Activated T-cell treated with anti-CD3 and anti-CD28 coated beads for 4 hours (primary cell): ENCODE results near the gene DCST1.

Source experiments
- DNase-seq: peaks from one replicate; pipeline ENCODE4 v3.0.0-alpha.2; 2020

Gene DCST1

DNA sequence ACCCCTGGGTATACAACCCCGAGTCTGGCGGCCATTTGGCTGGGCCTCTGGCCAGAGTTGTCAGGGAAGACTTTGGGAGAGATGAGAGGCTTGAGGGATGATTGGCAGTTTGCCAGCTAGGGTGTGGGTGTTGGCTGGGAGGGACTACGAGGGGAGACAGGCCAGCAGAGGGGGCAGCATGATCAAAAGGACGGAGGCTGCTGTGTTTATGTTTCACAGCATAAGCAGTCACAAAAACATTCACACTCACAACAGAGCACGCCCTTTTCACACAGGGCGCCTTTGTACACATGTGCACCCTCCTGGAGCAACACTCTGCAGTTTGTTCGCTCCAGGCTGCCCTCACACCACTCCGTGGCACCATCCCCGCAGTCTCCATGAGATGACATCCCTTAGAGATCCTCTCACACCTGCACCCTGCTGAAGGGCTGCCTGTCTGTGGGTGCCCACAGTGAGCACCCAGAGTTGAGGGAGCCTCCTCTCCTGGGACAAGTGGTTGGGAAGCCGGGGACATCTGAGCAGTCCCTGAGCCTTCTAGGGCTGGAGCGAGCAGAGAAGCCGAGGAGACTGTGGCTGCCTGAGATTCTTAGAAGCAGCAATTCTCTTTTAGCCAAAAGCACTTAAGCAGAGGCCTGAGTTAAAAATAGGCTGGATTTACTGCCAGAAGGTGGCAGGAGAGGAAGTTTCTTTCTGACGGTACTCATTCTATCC is 60.4 kb downstream of the DCST1 start:
- no peak for DNase-seq

DNA sequence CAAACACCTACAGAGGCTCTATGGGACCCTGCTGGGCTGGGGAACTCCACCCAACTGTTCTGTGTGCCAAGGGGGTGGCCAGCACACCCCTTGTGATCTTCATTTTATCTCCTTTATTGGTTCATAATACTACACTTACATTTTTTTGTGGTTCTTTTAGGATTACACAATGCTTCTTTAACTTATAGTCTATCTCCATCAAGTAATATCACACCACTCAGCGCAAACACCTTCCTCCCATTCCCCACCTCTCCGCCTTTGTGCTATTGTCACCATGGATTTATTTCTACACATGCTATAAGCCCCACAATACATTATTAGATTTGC is 61.0 kb downstream of the DCST1 start:
- DNase-seq, result no peak

DNA sequence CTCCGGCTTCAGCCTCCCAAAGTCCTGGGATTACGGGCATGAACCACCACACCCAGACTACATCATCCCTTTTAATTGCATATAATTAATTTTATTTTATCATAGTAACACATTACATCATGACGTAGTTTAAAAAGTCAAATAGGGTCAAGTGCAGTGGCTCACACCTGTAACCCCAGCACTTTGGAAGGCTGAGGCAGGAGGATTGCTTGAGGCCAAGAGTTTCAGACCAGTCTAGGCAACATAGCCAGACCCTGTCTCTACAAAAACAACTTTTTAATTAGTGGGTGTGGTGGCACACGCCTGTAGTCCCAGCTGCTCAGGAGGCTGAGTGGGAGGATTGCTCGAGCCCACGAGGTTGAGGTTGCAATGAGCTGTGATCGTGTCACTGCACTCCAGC is 65.7 kb downstream of the DCST1 start:
- no peak for DNase-seq
